Upper lobe of left lung (tissue), 4 donors: ENCODE results near the gene EGFR.

Experiments used
- POLR2A ChIP-seq, 4 donors: fragments of 450-650 bp; IDR thresholded peaks; one replicate each; pipeline ENCODE4 v1.5.1; 2016 to 2017; ENCODE audit warnings: antibody characterized with exemption in 4 of 4, mild to moderate bottlenecking in 2 of 4
- TF ChIP-seq, protein P1 (sequence below), 6 experiments: fragments of 450-650 bp in 4 of 6; fragments of 200-600 bp in 2 of 6; sonication (generic) in 2 of 6; IDR thresholded peaks; one replicate each; pipeline ENCODE4 v1.5.1; 2016 to 2019; ENCODE audit warnings: antibody characterized with exemption in 6 of 6

DNA sequence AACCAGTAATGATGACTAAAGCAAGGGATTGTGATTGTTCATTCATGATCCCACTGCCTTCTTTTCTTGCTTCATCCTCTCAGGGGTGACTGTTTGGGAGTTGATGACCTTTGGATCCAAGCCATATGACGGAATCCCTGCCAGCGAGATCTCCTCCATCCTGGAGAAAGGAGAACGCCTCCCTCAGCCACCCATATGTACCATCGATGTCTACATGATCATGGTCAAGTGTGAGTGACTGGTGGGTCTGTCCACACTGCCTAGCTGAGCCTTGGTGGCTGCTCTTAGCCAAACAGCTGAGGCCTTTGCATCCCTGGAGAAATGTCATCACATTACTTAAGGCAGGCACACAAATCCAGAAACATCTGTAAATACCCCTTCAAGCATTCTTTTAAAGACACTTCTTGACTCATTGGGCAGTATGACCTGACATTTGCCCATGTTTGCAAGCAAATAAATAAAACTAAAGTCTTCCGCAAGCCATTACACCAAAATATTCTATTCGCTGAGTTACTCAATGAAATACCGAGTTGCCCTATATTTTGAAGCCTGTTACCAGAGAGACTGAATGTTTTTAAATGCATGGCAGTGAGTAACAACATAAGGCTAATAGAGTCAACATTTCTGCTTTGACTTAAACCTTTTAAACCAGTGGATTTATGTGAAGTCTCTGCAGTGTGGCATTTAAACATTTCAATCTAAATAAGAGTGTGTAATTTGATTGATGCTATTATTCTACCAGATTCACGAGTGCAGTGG lies 180.0 kb downstream of the EGFR start:
- TF ChIP-seq, protein P1, sequence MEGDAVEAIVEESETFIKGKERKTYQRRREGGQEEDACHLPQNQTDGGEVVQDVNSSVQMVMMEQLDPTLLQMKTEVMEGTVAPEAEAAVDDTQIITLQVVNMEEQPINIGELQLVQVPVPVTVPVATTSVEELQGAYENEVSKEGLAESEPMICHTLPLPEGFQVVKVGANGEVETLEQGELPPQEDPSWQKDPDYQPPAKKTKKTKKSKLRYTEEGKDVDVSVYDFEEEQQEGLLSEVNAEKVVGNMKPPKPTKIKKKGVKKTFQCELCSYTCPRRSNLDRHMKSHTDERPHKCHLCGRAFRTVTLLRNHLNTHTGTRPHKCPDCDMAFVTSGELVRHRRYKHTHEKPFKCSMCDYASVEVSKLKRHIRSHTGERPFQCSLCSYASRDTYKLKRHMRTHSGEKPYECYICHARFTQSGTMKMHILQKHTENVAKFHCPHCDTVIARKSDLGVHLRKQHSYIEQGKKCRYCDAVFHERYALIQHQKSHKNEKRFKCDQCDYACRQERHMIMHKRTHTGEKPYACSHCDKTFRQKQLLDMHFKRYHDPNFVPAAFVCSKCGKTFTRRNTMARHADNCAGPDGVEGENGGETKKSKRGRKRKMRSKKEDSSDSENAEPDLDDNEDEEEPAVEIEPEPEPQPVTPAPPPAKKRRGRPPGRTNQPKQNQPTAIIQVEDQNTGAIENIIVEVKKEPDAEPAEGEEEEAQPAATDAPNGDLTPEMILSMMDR (IDR thresholded peaks at IDR 0.05): no peak
- TF ChIP-seq POLR2A (IDR thresholded peaks at IDR 0.05): no peak
